GM11168 (cell line): Measurements from ENCODE around the gene GAB1.

ENCODE experiments used
- in situ Hi-C: fragments of 300-500 bp; cut with MboI; formaldehyde crosslinking; loops from one replicate; pipeline ENCODE4 v1.12.0; 2022; ENCODE audit warnings: low sequenced_read_pairs; ENCODE audit not compliant: unreplicated experiment

GAB1 gene

GRCh38 chr4:143458966-143459365, 122.3 kb downstream of the GAB1 start:
- in situ Hi-C loops: no loop called here

- in situ Hi-C loops: no loop called here
These were observed 136.9 kb downstream of the GAB1 start for GRCh38 chr4:143473334-143474126.

GRCh38 chr4:143477487-143477886, 140.8 kb downstream of the GAB1 start:
- in situ Hi-C loops: no loop called here

- in situ Hi-C loops: loop anchor here (5.0 kb wide), 1 partner anchor 104 kb away; no protein-coding TSS in a partner anchor
These were observed 144.7 kb downstream of the GAB1 start for GRCh38 chr4:143481361-143481760.

GRCh38 chr4:143482840-143483239, 146.2 kb downstream of the GAB1 start:
- in situ Hi-C loops: loop anchor here (5.0 kb wide), 1 partner anchor 106 kb away; no protein-coding TSS in a partner anchor

- in situ Hi-C loops: no loop called here
These were observed 149.6 kb downstream of the GAB1 start for GRCh38 chr4:143486314-143486713.

GRCh38 chr4:143488687-143489086, 152.0 kb downstream of the GAB1 start:
- in situ Hi-C loops: no loop called here

GRCh38 chr4:143489106-143489505, 152.4 kb downstream of the GAB1 start:
- in situ Hi-C loops: no loop called here

- in situ Hi-C loops: no loop called here
These were observed 161.3 kb downstream of the GAB1 start for GRCh38 chr4:143498021-143498420.

- in situ Hi-C loops: loop anchor here (10.0 kb wide), 1 partner anchor 297 kb away; no protein-coding TSS in a partner anchor
These were observed 165.6 kb downstream of the GAB1 start for GRCh38 chr4:143502231-143502630.

- in situ Hi-C loops: loop anchor here (10.0 kb wide), 1 partner anchor 301 kb away; no protein-coding TSS in a partner anchor
These were observed 169.4 kb downstream of the GAB1 start for GRCh38 chr4:143506031-143506430.

- in situ Hi-C loops: no loop called here
These were observed 175.2 kb downstream of the GAB1 start for GRCh38 chr4:143511906-143512305.

GRCh38 chr4:143512978-143513313, 176.3 kb downstream of the GAB1 start:
- in situ Hi-C loops: no loop called here

GRCh38 chr4:143513314-143514168, 176.9 kb downstream of the GAB1 start, which contains the start of gene SMARCA5:
SMARCA5 (plus strand) TSS chr4:143513702; CDS start chr4:143513925, 223 bp downstream.
- in situ Hi-C loops: no loop called here

- in situ Hi-C loops: no loop called here
These were observed 177.5 kb downstream of the GAB1 start for GRCh38 chr4:143514169-143514495.

- in situ Hi-C loops: no loop called here
These were observed 177.8 kb downstream of the GAB1 start for GRCh38 chr4:143514497-143514896.

- in situ Hi-C loops: no loop called here
These were observed 178.2 kb downstream of the GAB1 start for GRCh38 chr4:143514901-143515300.

- in situ Hi-C loops: no loop called here
These were observed 179.2 kb downstream of the GAB1 start for GRCh38 chr4:143515905-143516304.

GRCh38 chr4:143517764-143518163, 181.1 kb downstream of the GAB1 start:
- in situ Hi-C loops: no loop called here
